AG09309 (cell line): ENCODE measurements around the gene ANP32A.

Source experiments
- DNase-seq: peaks from one replicate; pipeline ENCODE4 v3.0.0-alpha.2; 2010; ENCODE audit warnings: low read depth
- H3K4me3 ChIP-seq: 2 replicates; pipeline ENCODE4 v1.5.1; 2011; ENCODE audit warnings: mild to moderate bottlenecking, low read depth, low read length, moderate library complexity; ENCODE audit not compliant: control insufficient read depth
- CTCF ChIP-seq: IDR thresholded peaks from 2 replicates; pipeline ENCODE4 v1.5.1; 2011; ENCODE audit warnings: mild to moderate bottlenecking, low read depth, low read length, inconsistent platforms; ENCODE audit not compliant: insufficient read depth, control insufficient read depth; ENCODE audit errors: missing control alignments

Gene ANP32A

GRCh38 chr15:68730976-68731897 is 89.5 kb downstream of the ANP32A start:
- DNase-seq, result no peak
- no peak overlapping the region for H3K4me3 ChIP-seq

GRCh38 chr15:68730471-68730919 is 90.2 kb downstream of the ANP32A start:
- TF ChIP-seq CTCF, result peak; percentile 60
- no peak overlapping the region for H3K4me3 ChIP-seq
- no peak for DNase-seq

More at GRCh38 chr15:68730976-68731897, 89.5 kb downstream of the ANP32A start:
- no peak for TF ChIP-seq CTCF

GRCh38 chr15:68729789-68730411 is 90.8 kb downstream of the ANP32A start:
- TF ChIP-seq CTCF, result no peak
- DNase-seq, result no peak
- H3K4me3 ChIP-seq, result no peak overlapping the region
